ENCODE measurements around the gene SPTBN1. TPM values are rescaled to one million over a fixed set of nuclear protein-coding genes. Genes with fewer than 3 reads are reported as not detected.
"Not testable (repeated sequence)": the region's sequence is repeated elsewhere in the genome, so short reads cannot be mapped to it uniquely, and the experiment has no call there.

The SPTBN1 gene
- polyA plus RNA-seq, 1 donor: 262 TPM

GRCh38 chr2:54671875-54672589 lies 215.9 kb downstream of the SPTBN1 start:
- no peak for DNase-seq

DNA sequence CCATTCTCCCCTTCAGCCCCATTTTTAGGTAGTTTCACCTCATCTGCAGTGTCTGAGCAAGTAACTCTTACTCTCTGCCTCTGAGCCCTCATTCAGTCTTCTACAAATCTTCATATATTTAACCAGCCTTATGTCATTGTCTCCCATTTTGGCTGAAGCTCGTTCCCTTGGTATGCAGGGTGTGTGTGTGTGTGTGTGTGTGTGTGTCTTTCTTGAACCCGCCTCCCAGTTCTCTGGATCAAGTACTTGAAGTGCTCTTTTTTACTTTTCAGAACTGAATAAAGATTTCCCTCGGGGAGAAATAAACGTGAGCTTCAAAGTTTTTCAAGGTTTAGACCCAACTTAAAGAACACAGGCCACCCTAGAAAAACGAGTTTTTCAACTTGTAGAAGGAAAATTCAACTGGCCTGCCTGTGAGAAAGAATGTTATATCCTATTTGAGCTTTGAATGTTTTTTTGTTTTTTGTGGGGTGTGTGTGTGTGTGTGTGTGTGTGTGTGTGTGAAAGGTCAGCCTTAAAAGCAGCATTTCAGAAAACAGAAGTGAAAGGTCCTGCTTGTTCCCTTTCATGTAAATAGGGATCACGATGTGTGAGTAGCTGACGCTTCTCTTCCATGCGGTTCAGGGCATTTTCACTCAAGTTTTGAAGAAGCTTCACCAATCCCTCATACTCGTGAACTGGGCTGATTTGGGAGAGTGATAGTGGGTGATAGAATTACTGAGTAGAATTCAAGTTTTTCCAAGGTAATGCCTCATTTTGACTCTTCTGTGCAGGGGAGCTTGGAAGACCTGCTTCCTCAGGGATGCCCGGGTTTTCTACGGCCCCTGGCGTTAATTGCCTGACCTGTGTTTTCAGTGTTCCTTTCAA lies 216.7 kb downstream of the SPTBN1 start:
- no peak for DNase-seq

DNA sequence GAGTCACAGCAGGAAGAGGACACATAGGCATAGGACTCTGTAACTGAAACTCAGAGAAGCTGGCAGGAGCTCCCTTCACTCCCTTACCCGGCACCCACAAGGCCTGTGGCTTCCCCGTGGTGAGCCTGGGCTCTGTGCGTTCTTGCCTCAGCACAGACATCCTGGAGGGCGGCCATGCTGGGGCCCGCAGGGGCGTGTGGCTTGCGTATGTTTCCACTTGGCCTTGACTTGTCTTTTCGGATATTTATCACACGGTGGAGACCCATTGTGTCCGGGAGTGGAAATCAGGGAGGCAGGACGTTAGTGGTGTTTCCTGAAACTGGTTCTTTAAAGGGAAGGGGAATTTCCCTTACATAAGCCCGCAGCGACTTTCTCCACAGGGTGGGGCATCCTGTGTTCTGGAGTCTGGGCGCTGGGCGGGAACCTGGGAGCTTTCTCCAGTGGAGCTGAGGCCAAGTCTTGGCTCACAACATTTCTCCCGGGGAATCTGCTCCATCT lies 217.4 kb downstream of the SPTBN1 start:
- DNase-seq: peak; percentile 46

DNA sequence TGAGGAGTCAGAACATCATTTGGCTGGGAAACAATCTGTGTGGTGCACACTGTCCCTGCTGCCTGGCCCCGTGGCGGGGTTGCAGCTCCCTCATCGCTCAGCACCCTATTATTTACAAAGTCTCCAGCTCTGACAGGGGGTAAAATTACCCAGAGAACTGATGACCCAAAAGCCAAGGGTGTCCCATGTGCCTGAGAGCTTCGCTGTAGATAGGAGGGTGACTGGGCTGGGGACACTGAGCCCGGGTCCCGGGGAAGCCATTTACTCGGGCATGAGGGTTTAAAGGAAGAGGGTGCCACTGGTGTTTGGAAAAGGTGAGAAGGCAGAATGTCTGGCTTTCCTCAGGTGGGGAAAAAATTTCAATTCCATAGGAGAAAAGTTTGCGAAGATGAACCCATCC lies 219.2 kb downstream of the SPTBN1 start:
- DNase-seq: no peak

DNA sequence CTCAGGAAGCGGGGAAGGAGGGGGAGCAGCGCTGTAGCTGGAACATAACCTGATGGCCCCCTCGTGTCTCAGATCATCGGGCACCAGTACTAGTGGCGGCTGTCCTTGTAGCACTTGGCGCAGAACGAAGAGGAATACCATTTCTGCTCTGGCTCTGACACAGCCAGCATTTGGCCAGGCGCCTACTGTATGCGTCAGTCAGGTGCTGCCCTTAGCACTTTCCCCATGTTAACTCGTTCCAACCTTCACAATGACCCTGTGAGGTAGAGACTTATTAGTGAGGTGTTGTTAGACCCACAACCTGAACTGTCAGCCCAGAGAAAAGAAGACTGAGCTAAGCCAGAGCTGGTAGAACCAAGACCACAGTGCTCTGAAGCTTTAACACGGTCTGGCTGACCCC lies 219.6 kb downstream of the SPTBN1 start:
- DNase-seq: no peak

GRCh38 chr2:54676656-54677055 lies 220.5 kb downstream of the SPTBN1 start:
- no peak for DNase-seq

- no peak for DNase-seq
Observed at GRCh38 chr2:54677476-54678265, 221.5 kb downstream of the SPTBN1 start.

GRCh38 chr2:54678719-54679118 lies 222.6 kb downstream of the SPTBN1 start:
- DNase-seq: no peak

DNA sequence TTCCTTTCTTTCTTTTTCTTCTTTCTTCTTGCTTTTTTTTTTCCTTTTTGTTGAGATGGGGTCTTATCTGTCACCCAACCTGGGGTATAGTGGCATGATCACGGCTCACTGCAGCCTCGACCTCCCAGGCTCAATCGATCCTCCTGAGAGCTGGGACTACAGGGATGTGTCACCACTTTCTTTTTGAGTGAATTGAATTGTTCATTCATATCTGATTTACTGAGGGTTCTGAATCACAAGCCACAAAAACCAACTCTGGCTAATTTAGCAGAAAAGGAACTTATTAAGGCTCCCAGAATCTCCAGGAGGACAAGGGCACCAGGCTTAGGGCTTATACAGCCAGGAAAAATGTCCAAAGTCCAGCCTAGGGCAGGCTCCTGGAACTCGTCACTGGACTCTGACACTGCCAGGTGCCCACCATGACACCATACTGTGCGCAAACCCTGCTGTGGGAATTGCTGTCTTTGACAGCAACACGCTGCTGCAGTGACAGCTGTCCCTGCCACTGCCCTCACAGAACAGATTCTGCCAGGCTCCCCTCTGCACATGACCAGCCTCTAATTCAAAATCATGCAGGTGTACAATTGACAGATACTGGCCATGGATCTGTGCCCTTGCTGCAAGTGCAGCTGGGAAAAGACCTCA lies 224.4 kb downstream of the SPTBN1 start:
- DNase-seq: no peak

DNA sequence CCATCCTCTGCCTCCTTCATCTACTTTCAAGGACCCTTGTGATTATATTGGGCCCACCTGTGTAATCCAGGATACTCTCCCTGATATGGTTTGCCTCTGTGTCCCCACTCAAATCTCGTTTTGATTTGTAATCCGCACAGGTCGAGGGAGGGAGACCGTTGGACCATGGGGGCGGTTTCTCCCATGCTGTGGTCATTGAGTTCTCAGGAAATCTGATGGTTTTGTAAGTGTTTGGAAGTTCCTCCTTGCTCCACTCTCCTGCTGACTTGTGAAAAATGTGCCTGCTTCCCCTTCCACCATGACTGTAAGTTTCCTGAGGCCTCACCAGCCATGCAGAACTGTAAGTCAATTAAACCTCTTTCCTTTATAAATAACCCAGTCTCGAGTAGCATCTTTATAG lies 225.3 kb downstream of the SPTBN1 start:
- DNase-seq: no peak

GRCh38 chr2:54683596-54683995 lies 227.5 kb downstream of the SPTBN1 start:
- DNase-seq: no peak

- DNase-seq: no peak
Observed at GRCh38 chr2:54685263-54685775, 229.2 kb downstream of the SPTBN1 start.

GRCh38 chr2:54687595-54688152 lies 231.5 kb downstream of the SPTBN1 start:
- DNase-seq: no peak

- no peak for DNase-seq
Observed at GRCh38 chr2:54691445-54692135, 235.5 kb downstream of the SPTBN1 start.

DNA sequence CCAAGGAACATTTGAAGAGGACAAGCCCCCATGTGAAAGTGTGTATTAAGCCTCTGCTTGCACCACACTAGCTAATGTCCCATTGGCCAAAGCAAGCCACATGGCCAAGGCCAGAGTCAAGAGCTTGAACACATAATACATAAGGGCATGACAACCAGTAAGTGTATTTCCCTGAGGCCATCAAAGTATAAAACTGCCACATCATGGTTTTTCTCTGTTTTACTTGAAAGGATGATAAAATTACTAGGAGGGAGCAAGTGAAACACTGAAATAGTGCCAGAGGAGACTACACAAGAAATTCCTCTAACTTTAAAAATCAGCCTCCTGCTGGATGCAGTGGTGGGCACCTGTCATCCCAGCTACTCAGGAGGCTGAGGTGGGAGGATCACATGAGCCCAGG lies 236.4 kb downstream of the SPTBN1 start:
- DNase-seq: no peak

DNA sequence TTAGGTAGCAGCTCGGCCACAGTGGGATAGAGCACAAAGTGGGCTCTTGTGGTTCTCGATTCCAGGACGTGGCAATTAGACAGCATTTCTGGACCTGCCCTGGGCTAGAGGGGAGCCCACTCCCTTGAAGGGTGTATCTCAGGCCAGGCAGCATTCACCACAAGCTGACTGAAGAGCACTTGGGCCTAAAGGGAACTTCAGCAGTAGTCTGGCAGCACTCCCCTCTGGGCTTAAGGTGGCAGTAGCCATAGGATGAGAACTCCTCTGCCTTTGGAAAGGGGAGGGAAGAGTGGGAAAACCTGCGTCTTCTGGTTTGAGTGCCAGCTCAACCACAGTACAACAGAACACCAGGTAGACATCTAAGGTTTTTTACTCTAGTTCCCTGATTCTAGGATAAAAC lies 239.3 kb downstream of the SPTBN1 start:
- DNase-seq: no peak

DNA sequence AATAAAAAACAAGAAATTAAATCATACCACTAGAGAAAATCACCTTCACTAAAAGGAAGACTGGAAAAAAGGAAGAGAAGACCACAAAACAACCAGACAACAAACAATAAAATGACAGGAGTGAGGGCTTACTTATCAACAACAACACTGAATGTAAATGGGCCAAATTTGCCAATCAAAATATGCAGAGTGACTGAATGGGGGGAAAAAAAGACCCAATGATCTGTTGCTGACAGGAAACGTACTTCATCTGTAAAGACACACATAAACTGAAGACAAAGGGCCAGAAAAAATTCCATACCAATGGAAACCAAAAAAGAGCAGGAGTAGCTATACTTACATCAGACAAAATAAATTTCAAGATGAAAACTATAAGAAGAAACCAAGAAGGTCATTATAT lies 241.8 kb downstream of the SPTBN1 start:
- no peak for DNase-seq

- not testable (repeated sequence) for DNase-seq
Observed at GRCh38 chr2:54698926-54699325, 242.8 kb downstream of the SPTBN1 start.

DNA sequence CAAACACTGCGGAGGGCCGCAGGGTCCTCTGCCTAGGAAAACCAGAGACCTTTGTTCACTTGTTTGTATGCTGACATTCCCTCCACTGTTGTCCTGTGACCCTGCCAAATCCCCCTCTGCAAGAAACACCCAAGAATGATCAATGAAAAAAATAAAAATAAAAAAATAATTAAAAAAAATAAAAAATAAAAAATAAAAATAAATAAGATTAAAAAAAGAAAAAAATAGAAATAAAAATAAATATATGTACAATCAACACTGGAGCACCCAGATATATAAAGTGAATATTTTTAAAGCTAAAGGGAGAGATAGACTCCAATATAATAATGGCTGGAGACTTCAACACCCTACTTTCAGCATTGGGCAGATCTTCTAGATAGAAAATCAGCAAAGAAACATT lies 243.5 kb downstream of the SPTBN1 start:
- DNase-seq: no peak

- no peak for DNase-seq
Observed at GRCh38 chr2:54701029-54701428, 244.9 kb downstream of the SPTBN1 start.

GRCh38 chr2:54704238-54704637 lies 248.1 kb downstream of the SPTBN1 start:
- no peak for DNase-seq
